Natural killer cell treated with Interleukin-12 subunit alpha and Interleukin-12 subunit beta and Interleukin-15 and Interleukin-18, amount 100 ng/mL, for 72 hours (primary cell): ENCODE data around the gene HMCN2. TPM values are rescaled to one million over a fixed set of nuclear protein-coding genes. Genes with fewer than 3 reads are reported as not detected.
A peak's percentile ranks its signal among the peaks of the same experiment; 100 is the strongest.

ENCODE experiments used
- ATAC-seq, 2 donors: fragments of 150-1000 bp; cut with Tn5 transposase in 1 of 2; sonication (Bioruptor Pico), chemical (Tn5 transposase) in 1 of 2; 2 replicates each; pipeline ENCODE4 v1.10.0; 2021
- DNase-seq: peaks from one replicate; pipeline ENCODE4 v3.0.0; 2022; ENCODE audit warnings: low spot score
- H3K27ac Mint-ChIP-seq, 2 donors: 1 replicate in 1 of 2; 2 replicates in 1 of 2; pipeline ENCODE4 v1.8.0; 2022; ENCODE audit warnings: mixed read lengths in 2 of 2, mild to moderate bottlenecking in 1 of 2, moderate library complexity in 1 of 2
- H3K27me3 Mint-ChIP-seq, 2 donors: 1 replicate in 1 of 2; 2 replicates in 1 of 2; pipeline ENCODE4 v1.8.0; 2022; ENCODE audit warnings: mixed read lengths in 2 of 2
- H3K36me3 Mint-ChIP-seq: one replicate; pipeline ENCODE4 v1.8.0; 2022; ENCODE audit warnings: mixed read lengths
- H3K4me1 Mint-ChIP-seq, 2 donors: 1 replicate in 1 of 2; 2 replicates in 1 of 2; pipeline ENCODE4 v1.8.0; 2022; ENCODE audit warnings: low read depth in 2 of 2, mixed read lengths in 2 of 2, mild to moderate bottlenecking in 1 of 2
- H3K4me3 Mint-ChIP-seq: one replicate; pipeline ENCODE4 v1.8.0; 2022; ENCODE audit warnings: mixed read lengths
- H3K9me3 Mint-ChIP-seq: 2 replicates; pipeline ENCODE4 v1.8.0; 2022; ENCODE audit warnings: mixed read lengths
- total RNA-seq, 2 donors: library from RNA; stranded (reverse); gene quantifications; one replicate each; pipeline ENCODE4 v1.2.3, GENCODE V29; 2022

Gene HMCN2, protein sequence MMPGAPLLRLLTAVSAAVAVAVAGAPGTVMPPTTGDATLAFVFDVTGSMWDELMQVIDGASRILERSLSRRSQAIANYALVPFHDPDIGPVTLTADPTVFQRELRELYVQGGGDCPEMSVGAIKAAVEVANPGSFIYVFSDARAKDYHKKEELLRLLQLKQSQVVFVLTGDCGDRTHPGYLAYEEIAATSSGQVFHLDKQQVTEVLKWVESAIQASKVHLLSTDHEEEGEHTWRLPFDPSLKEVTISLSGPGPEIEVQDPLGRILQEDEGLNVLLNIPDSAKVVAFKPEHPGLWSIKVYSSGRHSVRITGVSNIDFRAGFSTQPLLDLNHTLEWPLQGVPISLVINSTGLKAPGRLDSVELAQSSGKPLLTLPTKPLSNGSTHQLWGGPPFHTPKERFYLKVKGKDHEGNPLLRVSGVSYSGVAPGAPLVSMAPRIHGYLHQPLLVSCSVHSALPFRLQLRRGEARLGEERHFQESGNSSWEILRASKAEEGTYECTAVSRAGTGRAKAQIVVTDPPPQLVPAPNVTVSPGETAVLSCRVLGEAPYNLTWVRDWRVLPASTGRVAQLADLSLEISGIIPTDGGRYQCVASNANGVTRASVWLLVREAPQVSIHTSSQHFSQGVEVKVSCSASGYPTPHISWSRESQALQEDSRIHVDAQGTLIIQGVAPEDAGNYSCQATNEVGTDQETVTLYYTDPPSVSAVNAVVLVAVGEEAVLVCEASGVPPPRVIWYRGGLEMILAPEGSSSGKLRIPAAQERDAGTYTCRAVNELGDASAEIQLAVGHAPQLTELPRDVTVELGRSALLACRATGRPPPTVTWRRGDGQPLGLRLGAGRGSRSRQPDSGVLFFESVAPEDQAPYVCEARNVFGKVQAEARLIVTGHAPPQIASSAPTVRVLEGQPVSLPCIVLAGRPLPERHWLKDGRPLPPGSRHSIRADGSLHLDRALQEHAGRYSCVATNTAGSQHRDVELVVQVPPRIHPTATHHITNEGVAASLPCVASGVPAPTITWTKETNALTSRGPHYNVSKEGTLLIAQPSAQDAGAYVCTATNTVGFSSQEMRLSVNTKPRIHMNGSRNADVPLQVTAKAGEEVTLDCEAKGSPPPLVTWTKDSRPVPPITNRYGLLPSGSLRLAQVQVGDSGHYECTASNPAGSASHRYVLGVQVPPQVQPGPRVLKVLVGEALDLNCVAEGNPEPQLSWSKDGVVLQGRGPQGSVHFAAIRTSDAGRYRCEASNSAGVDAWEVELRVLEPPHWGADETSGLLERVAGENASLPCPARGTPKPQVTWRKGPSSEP (N-terminal part only)
- total RNA-seq: not detected

DNA sequence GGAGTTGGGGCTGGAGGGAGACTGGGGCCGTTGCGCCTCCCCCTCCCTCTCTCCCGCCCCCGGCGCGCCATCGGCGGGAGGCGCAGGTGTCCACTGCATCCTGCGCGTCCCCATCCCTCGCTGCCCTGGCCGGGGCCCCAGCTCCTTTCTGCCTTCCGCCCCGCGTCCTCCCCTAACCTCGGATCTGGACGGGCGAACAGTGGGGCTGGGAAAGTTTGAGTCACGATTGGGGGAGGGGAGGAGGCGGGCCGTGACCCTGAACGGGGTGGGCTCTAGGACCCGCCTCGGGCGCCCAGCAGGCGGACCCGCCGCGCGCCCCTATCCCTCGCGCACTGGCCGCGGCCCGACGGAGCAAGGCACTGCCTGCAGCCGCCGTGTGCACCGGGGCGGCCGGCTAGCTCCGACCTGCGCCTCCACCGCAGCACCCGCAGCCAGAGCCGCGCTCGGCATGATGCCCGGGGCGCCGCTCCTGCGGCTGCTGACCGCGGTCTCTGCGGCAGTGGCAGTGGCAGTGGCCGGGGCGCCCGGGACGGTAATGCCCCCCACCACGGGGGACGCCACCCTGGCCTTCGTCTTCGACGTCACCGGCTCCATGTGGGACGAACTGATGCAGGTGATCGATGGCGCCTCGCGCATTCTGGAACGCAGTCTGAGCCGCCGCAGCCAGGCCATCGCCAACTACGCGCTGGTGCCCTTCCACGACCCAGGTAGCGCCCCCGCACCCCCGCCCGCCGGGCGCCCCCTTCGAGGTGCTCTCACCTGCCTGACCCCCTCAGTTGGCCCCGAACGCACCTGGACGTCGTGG is at the start of gene HMCN2:
Gene HMCN2, plus strand, starts transcription at position 330 of the 805 bp plus-strand sequence. Its CDS starts 119 bp downstream, at position 449.
- DNase-seq: no peak
- H3K27ac Mint-ChIP-seq: no peak within 1 kb of the TSS
- H3K9me3 Mint-ChIP-seq: no peaks in the 10 kb centered on the region
- peaks cover 46 to 59% of the 10 kb centered on the region in 2 donors for H3K27me3 Mint-ChIP-seq
- no peaks in the 10 kb centered on the region for H3K36me3 Mint-ChIP-seq
- H3K4me3 Mint-ChIP-seq: no peak within 1 kb of the TSS
- no peaks in the 10 kb centered on the region for H3K4me1 Mint-ChIP-seq
- ATAC-seq: no peak

DNA sequence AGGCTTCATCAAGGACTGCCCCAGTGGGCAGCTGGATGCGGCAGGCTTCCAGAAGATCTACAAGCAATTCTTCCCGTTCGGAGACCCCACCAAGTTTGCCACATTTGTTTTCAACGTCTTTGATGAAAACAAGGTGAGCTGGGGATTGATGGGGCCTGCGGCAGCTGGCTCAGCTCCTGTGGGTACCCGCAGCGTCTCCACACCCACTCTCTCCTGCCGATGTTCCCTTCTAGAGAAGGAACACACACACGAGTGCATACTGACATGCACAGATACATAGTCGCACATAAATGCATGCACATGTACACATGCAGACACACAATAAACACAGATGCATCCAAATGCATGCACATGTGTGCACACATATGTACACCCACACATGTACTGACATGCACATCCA is 47.7 kb upstream of the HMCN2 start:
- Mint-ChIP-seq H3K9me3 (no peaks in the 10 kb centered on the region), H3K27me3 (no peaks in the 10 kb centered on the region), H3K4me3 (no peak overlapping the region)

DNA sequence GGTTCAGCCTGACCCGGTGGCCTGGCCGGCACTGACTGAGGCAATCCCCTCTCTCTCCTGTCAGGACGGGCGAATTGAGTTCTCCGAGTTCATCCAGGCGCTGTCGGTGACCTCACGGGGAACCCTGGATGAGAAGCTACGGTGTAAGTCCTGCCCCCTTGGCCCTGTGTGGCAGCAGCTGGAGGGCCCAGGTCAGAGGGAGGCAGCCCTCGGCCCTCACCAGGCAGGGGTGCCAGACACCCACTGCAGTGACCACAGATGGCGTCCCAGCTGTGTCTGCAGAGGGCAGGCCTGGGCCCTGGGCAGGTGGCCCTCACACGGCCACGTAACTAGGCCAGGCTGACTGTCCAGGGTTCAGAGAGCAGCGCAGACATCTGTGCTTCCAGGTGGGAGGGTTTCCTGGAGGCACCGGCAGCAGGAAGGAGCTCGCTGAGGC is 45.9 kb upstream of the HMCN2 start:
- Mint-ChIP-seq H3K36me3 (no peaks in the 10 kb centered on the region), H3K4me3 (no peak overlapping the region), H3K27ac (no peak overlapping the region), H3K9me3 (no peaks in the 10 kb centered on the region), H3K4me1 (peaks cover 0 to 7% of the 10 kb centered on the region in 2 donors), H3K27me3 (no peaks in the 10 kb centered on the region)
- no peak for ATAC-seq
- DNase-seq: no peak

More for the DNA sequence above, 47.7 kb upstream of the HMCN2 start:
- ATAC-seq (no peak), DNase-seq (no peak)
- no peak overlapping the region for H3K27ac Mint-ChIP-seq
- H3K36me3 Mint-ChIP-seq: no peaks in the 10 kb centered on the region
- peaks cover 0 to 14% of the 10 kb centered on the region in 2 donors for H3K4me1 Mint-ChIP-seq

DNA sequence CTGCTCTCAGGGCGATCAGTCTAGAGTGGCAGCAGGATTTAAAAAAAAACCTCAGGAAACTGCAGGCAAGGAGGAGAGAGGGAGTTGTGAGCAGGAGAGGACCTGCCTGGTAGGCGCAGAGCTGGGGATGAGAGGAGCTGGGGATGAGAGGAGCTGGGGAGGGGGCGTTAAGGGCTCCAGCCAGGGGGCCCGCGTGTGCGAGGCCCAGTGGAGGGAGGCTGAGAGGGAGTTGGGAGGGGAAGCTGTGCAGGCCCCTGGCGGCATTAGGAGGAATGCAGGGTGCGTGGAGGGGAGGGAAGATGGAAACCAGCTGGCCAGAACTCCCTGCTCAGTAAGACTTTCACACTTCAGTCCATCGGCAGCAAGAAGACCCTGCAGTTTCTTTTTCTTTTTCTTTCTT is 45.2 kb upstream of the HMCN2 start:
- Mint-ChIP-seq H3K9me3 (no peaks in the 10 kb centered on the region), H3K27ac (no peak overlapping the region), H3K4me1 (peaks cover 0 to 3% of the 10 kb centered on the region in 2 donors), H3K4me3 (no peak overlapping the region), H3K27me3 (no peaks in the 10 kb centered on the region), H3K36me3 (no peaks in the 10 kb centered on the region)
- no peak for ATAC-seq
- no peak for DNase-seq

DNA sequence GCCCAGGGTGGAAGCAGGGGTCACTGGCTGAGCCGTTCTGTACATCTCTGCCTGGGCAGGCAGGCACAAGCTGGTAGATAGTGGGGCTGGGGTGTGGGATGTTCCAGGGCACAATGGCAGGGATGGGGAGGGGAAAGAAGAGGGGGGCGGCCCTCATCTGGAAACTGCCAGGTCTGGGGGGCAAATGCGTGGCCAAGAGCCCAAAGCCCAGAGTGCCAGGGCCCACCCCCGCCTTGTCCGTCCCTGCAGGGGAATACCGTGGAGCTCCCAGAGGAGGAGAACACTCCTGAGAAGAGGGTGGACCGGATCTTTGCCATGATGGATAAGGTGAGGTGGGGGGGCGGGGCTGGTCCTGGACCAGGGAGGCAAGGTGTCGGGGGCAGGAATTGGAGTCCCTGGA is 42.7 kb upstream of the HMCN2 start:
- Mint-ChIP-seq H3K36me3 (peaks cover 6% of the 10 kb centered on the region), H3K27me3 (no peaks in the 10 kb centered on the region)
- ATAC-seq: no peak

DNA sequence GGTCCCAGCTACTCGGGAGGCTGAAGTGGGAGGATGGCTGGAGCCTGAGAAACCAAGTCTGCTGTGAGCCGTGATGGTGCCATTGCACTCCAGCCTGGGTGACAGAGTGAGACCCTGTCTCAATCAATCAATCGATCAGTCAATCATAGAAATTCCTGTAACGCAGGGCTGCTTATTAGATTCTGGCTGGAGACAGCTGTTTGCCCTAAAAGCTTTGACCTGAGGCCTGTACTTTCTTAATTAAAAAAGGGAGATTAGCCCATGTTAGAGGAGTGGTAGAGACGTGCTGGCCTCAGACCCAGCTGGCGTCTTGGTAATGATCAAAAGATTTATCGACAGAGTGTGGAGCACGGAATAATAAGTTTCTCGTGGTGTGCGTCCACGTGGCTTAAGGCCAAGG is 40.5 kb upstream of the HMCN2 start:
- Mint-ChIP-seq H3K9me3 (no peaks in the 10 kb centered on the region), H3K4me1 (no peaks in the 10 kb centered on the region), H3K27ac (no peak overlapping the region), H3K4me3 (no peak overlapping the region), H3K27me3 (no peaks in the 10 kb centered on the region), H3K36me3 (peaks cover 6% of the 10 kb centered on the region)
- DNase-seq: no peak
- ATAC-seq: no peak

More for the DNA sequence above, 42.7 kb upstream of the HMCN2 start:
- Mint-ChIP-seq H3K4me3 (no peak overlapping the region), H3K9me3 (no peaks in the 10 kb centered on the region), H3K4me1 (no peaks in the 10 kb centered on the region), H3K27ac (no peak overlapping the region)
- DNase-seq: no peak

DNA sequence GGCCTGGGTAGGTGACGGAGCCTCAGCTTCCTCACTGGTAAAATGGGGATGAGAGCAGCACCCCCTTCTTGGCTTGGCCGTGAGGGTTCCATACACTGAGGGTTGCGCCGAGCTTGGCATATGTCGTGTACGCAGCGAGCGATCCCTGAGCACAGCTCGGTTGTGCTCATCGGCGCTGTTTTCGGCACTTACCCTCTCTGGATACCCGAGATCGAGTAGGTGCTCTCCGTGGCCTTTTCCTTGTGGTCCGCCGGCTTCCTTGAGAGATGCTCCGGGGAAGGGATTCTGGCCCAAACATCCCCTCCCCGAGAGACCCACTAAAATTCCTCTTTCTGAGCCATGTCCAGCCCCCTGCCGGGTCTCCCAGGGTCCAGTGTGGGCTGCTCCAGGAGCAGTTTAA is 40.0 kb upstream of the HMCN2 start:
- H3K4me1 Mint-ChIP-seq: no peaks in the 10 kb centered on the region
- ATAC-seq (peak in 1 of 2 donors; percentile 33), DNase-seq (no peak)
- peaks cover 6% of the 10 kb centered on the region for H3K36me3 Mint-ChIP-seq
- no peaks in the 10 kb centered on the region for H3K9me3 Mint-ChIP-seq
- H3K4me3 Mint-ChIP-seq: no peak overlapping the region
- no peak overlapping the region for H3K27ac Mint-ChIP-seq
- no peaks in the 10 kb centered on the region for H3K27me3 Mint-ChIP-seq

DNA sequence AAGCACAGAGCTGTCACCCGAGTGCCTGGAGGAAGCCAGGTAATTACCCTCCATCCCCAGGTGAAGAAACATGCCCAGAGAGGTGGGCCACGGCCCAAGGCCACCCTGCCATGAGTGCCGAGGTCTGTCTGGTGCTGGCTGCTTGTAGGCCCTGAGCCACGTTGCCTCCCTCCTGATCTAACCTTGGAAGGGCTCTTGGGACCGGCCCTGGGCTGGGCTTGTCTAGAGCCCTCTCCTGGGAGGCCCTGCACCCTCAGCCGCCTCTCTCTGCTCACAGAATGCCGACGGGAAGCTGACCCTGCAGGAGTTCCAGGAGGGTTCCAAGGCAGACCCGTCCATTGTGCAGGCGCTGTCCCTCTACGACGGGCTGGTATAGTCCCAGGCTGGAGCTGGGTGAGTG is 39.4 kb upstream of the HMCN2 start:
- no peaks in the 10 kb centered on the region for H3K4me1 Mint-ChIP-seq
- no peak overlapping the region for H3K4me3 Mint-ChIP-seq
- ATAC-seq: peak in 1 of 2 donors; percentile 13
- H3K27me3 Mint-ChIP-seq: no peaks in the 10 kb centered on the region
- no peaks in the 10 kb centered on the region for H3K9me3 Mint-ChIP-seq
- no peak overlapping the region for H3K27ac Mint-ChIP-seq
- DNase-seq: no peak
- peaks cover 6% of the 10 kb centered on the region for H3K36me3 Mint-ChIP-seq

DNA sequence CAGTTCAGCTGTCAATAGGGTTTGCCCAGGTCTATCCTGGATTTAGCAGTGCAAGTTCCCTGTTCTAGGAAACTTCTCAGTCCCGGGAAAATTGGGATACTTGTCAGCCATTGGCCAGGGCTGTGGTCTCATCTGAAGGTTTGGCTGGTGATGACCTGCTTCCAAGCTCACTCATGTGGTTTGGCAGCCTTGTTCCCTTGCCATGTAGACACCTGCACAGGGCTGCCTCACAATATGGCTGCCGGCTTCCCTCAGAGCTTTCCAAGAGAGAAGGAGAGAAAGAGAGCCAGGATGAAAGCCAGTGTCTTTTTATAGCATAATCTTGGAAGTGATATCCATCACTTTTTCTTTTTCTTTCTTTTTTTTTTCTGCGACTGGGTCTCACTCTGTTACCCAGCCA is 37.7 kb upstream of the HMCN2 start:
- Mint-ChIP-seq H3K36me3 (peaks cover 6% of the 10 kb centered on the region), H3K4me3 (no peak overlapping the region), H3K27ac (no peak overlapping the region), H3K27me3 (no peaks in the 10 kb centered on the region), H3K4me1 (peaks cover 0 to 3% of the 10 kb centered on the region in 2 donors), H3K9me3 (no peaks in the 10 kb centered on the region)
- ATAC-seq: no peak
- DNase-seq: no peak

DNA sequence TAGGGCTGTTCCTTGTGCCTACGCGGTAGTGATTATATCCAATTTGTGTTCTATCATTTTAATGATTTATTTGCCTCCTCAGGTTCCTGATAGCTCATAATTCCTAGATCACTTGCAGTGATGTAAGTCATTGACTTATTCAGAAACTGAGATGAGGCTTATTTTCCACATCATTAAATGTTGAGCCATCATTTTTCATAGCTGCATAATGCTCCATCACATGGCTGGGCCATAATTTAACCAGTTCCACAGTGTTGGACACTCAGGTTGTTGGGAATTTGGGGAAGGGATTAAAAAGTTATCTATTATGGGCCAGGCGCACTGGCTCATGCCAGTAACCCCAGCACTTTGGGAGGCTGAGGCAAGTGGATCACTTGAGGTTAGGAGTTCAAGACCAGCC is 35.8 kb upstream of the HMCN2 start:
- Mint-ChIP-seq H3K9me3 (no peaks in the 10 kb centered on the region), H3K4me3 (no peak overlapping the region), H3K27me3 (no peaks in the 10 kb centered on the region), H3K36me3 (peaks cover 6% of the 10 kb centered on the region), H3K4me1 (peaks cover 0 to 3% of the 10 kb centered on the region in 2 donors), H3K27ac (no peak overlapping the region)
- ATAC-seq: no peak
- no peak for DNase-seq

DNA sequence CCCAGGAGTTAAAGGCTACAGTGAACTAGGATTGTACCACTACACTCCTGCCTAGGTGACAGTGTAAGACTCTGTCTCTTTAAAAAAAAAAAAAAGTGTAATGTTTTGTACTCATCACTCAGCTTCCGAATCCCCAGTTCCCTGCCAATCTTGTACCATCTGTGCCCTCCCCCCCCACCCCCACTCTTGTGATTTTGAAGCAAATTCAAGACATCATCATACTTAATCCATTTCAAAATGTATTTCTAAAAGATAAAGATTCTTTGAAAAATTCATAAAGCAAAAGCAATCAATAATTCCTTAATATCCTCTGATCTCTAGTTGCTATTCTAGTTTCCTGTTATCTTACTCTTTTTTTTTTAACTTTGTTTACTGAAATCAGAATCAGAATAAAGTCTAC is 34.9 kb upstream of the HMCN2 start:
- ATAC-seq (no peak), DNase-seq (no peak)
- Mint-ChIP-seq H3K27ac (no peak overlapping the region), H3K4me1 (peaks cover under 1 to 3% of the 10 kb centered on the region in 2 donors), H3K27me3 (no peaks in the 10 kb centered on the region), H3K4me3 (no peak overlapping the region), H3K36me3 (peaks cover 6% of the 10 kb centered on the region), H3K9me3 (no peaks in the 10 kb centered on the region)

DNA sequence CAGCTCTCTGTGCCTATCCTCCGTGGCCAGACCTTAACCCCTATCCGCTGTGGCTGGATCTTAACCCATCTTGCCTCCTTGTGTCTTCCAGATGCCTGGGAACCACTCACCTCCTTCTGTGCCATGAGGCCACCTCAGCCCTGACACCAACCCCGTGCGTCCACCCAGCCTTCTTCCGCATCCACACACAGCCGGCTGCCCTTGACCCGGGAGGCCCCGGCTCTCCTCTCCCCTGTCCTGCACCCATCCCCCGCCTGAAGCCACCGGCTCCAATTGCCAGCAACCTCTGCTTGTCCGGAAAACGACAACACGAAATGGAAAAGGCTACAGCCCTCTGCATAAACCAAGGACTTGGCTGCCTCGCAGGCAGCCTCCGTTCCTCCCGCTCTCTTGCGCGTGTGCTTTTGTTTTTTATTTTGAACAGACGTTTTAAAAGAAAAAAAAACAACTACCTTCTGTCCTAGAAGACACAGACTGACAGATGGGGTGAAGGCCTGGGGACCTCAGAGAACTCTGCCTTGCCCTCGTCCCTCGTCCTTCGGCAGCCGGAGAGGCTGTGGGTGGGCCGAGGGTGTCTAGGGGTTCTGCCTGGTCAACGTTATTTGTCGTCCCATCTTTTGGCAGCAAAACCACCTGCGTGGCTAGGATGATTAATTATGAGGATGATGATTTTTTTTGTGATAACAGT is 32.5 kb upstream of the HMCN2 start:
- no peak for DNase-seq
- no peak overlapping the region for H3K27ac Mint-ChIP-seq
- peaks cover 5 to 7% of the 10 kb centered on the region in 2 donors for H3K4me1 Mint-ChIP-seq
- no peaks in the 10 kb centered on the region for H3K9me3 Mint-ChIP-seq
- no peak for ATAC-seq
- H3K27me3 Mint-ChIP-seq: no peaks in the 10 kb centered on the region
- no peak overlapping the region for H3K4me3 Mint-ChIP-seq
- H3K36me3 Mint-ChIP-seq: no peaks in the 10 kb centered on the region
